ENCODE data around the gene PPOX.

DNA sequence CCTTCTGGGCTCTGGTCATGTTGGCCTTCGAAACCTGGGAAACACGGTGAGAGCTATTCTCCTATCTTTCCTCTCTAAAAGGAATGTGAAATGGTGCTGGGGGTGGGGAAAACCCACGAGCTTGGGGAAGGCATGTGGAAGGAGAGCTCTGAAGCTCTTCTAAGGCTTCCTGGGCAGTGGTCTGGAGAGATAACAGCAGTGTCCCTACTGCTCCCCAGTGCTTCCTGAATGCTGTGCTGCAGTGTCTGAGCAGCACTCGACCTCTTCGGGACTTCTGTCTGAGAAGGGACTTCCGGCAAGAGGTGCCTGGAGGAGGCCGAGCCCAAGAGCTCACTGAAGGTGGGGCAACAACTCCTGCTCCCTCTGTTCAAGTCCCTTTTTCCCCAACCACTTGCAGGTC lies 4.2 kb upstream of the PPOX start:
- TF ChIP-seq, protein P1, sequence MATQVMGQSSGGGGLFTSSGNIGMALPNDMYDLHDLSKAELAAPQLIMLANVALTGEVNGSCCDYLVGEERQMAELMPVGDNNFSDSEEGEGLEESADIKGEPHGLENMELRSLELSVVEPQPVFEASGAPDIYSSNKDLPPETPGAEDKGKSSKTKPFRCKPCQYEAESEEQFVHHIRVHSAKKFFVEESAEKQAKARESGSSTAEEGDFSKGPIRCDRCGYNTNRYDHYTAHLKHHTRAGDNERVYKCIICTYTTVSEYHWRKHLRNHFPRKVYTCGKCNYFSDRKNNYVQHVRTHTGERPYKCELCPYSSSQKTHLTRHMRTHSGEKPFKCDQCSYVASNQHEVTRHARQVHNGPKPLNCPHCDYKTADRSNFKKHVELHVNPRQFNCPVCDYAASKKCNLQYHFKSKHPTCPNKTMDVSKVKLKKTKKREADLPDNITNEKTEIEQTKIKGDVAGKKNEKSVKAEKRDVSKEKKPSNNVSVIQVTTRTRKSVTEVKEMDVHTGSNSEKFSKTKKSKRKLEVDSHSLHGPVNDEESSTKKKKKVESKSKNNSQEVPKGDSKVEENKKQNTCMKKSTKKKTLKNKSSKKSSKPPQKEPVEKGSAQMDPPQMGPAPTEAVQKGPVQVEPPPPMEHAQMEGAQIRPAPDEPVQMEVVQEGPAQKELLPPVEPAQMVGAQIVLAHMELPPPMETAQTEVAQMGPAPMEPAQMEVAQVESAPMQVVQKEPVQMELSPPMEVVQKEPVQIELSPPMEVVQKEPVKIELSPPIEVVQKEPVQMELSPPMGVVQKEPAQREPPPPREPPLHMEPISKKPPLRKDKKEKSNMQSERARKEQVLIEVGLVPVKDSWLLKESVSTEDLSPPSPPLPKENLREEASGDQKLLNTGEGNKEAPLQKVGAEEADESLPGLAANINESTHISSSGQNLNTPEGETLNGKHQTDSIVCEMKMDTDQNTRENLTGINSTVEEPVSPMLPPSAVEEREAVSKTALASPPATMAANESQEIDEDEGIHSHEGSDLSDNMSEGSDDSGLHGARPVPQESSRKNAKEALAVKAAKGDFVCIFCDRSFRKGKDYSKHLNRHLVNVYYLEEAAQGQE (IDR thresholded peaks at IDR 0.05; ENCODE audit: low read depth, low read length), result no peak
- TF ChIP-seq CTCF (IDR thresholded peaks at IDR 0.05) (no peak), YY1 (IDR thresholded peaks at IDR 0.05; ENCODE audit: low read depth) (no peak), PBX3 (IDR thresholded peaks at IDR 0.05) (no peak), RAD21 (IDR thresholded peaks at IDR 0.05; ENCODE audit: low read length) (no peak), TAF1 (IDR thresholded peaks at IDR 0.05; ENCODE audit: borderline replicate concordance, low read depth, low read length) (no peak), POLR2AphosphoS5 (IDR thresholded peaks at IDR 0.05; ENCODE audit: low read depth, low read length) (no peak)
